Bronchial epithelial cell (primary cell): Measurements from ENCODE around the gene C2CD2. TPM values are rescaled to one million over a fixed set of nuclear protein-coding genes. Genes with fewer than 3 reads are reported as not detected.
A peak's percentile ranks its signal among the peaks of the same experiment; 100 is the strongest.

Experiments used
- DNase-seq: peaks from one replicate; pipeline ENCODE4 v3.0.0-alpha.2; 2010; ENCODE audit warnings: low read depth
- FAIRE-seq: peaks from 2 replicates; lab custom pipeline; 2011; peaks lifted over from hg19 to GRCh38; lab: Jason Lieb, UNC
- H3K27me3 ChIP-seq: 2 replicates; pipeline ENCODE4 v1.5.1; 2011; ENCODE audit warnings: low read length; ENCODE audit not compliant: control insufficient read depth, insufficient read depth
- H3K36me3 ChIP-seq: 2 replicates; pipeline ENCODE4 v1.5.1; 2011; ENCODE audit warnings: low read length; ENCODE audit not compliant: control insufficient read depth, insufficient read depth
- H3K4me3 ChIP-seq: 2 replicates; pipeline ENCODE4 v1.5.1; 2011; ENCODE audit warnings: mild to moderate bottlenecking, low read depth, low read length, control low read depth
- CTCF ChIP-seq: IDR thresholded peaks from 2 replicates; pipeline ENCODE4 v1.5.1; 2011; ENCODE audit warnings: mild to moderate bottlenecking, moderate library complexity, low read length, control low read depth, inconsistent platforms; ENCODE audit not compliant: insufficient read depth, severe bottlenecking
- total RNA-seq: library from RNA; depleted of rRNA; stranded (reverse); fragments of >200 nt; gene quantifications from 2 replicates; pipeline ENCODE4 v1.2.1, GENCODE V29; 2014

The C2CD2 gene
- total RNA-seq, 1 donor from 2014 or later = 6.6 TPM

- no peaks in the 10 kb centered on the region for H3K27me3 ChIP-seq
- no peak for DNase-seq
- no peak for FAIRE-seq
- H3K36me3 ChIP-seq = peaks cover 1% of the 10 kb centered on the region
- no peak for TF ChIP-seq CTCF
- no peak overlapping the region for H3K4me3 ChIP-seq
Observed at GRCh38 chr21:41892726-41893125, 61.1 kb downstream of the C2CD2 start.

GRCh38 chr21:41891132-41891531 is 62.7 kb downstream of the C2CD2 start:
- Histone ChIP-seq H3K4me3 (no peak overlapping the region), H3K27me3 (no peaks in the 10 kb centered on the region), H3K36me3 (peaks cover 1% of the 10 kb centered on the region)
- no peak for DNase-seq
- no peak for TF ChIP-seq CTCF
- peak; percentile 43 for FAIRE-seq

- FAIRE-seq = no peak
Observed at GRCh38 chr21:41890355-41890754, 63.5 kb downstream of the C2CD2 start.

GRCh38 chr21:41888749-41889376 is 65.0 kb downstream of the C2CD2 start:
- FAIRE-seq (no peak), DNase-seq (no peak)
- H3K4me3 ChIP-seq = no peak overlapping the region
- TF ChIP-seq CTCF = no peak
- no peaks in the 10 kb centered on the region for H3K27me3 ChIP-seq
- no peaks in the 10 kb centered on the region for H3K36me3 ChIP-seq

More at GRCh38 chr21:41890355-41890754, 63.5 kb downstream of the C2CD2 start:
- TF ChIP-seq CTCF = no peak
- H3K27me3 ChIP-seq = no peaks in the 10 kb centered on the region
- H3K4me3 ChIP-seq = no peak overlapping the region
- H3K36me3 ChIP-seq = peaks cover 1% of the 10 kb centered on the region
- DNase-seq = no peak

GRCh38 chr21:41887667-41888066 is 66.2 kb downstream of the C2CD2 start:
- no peak for DNase-seq
- no peak for FAIRE-seq
- H3K36me3 ChIP-seq = no peaks in the 10 kb centered on the region
- no peak overlapping the region for H3K4me3 ChIP-seq
- H3K27me3 ChIP-seq = no peaks in the 10 kb centered on the region
- TF ChIP-seq CTCF = no peak

GRCh38 chr21:41886328-41886727 is 67.5 kb downstream of the C2CD2 start:
- DNase-seq (no peak), FAIRE-seq (no peak)
- Histone ChIP-seq H3K36me3 (no peaks in the 10 kb centered on the region), H3K4me3 (no peak overlapping the region), H3K27me3 (no peaks in the 10 kb centered on the region)
- TF ChIP-seq CTCF = no peak
